Stimulated activated CD8-positive, alpha-beta memory T cell treated with anti-CD3 and anti-CD28 coated beads, Interleukin-4, amount 100 ng/mL, for 24 hours (primary cell): ENCODE results near the gene PAXIP1.

Source experiments
- DNase-seq: peaks from one replicate; pipeline ENCODE4 v3.0.0-alpha.2; 2020; ENCODE audit warnings: low read depth

PAXIP1 gene

GRCh38 chr7:154910977-154911376 lies 91.9 kb downstream of the PAXIP1 start:
- DNase-seq: no peak

- DNase-seq: no peak
Measured at GRCh38 chr7:154910125-154910524, 92.8 kb downstream of the PAXIP1 start.

GRCh38 chr7:154909241-154910105 lies 93.5 kb downstream of the PAXIP1 start:
- no peak for DNase-seq

GRCh38 chr7:154907651-154908620 lies 95.0 kb downstream of the PAXIP1 start:
- DNase-seq: no peak

GRCh38 chr7:154906736-154907355 lies 96.1 kb downstream of the PAXIP1 start:
- DNase-seq: no peak

- DNase-seq: no peak
Measured at GRCh38 chr7:154906201-154906600, 96.7 kb downstream of the PAXIP1 start.

- no peak for DNase-seq
Measured at GRCh38 chr7:154905615-154906014, 97.3 kb downstream of the PAXIP1 start.

GRCh38 chr7:154905146-154905545 lies 97.8 kb downstream of the PAXIP1 start:
- no peak for DNase-seq

- no peak for DNase-seq
Measured at GRCh38 chr7:154903083-154903731, 99.7 kb downstream of the PAXIP1 start.

- DNase-seq: no peak
Measured at GRCh38 chr7:154902600-154903082, 100.3 kb downstream of the PAXIP1 start.

- DNase-seq: no peak
Measured at GRCh38 chr7:154899862-154900261, 103.1 kb downstream of the PAXIP1 start.

GRCh38 chr7:154898973-154899855 lies 103.7 kb downstream of the PAXIP1 start:
- no peak for DNase-seq

- DNase-seq: no peak
Measured at GRCh38 chr7:154896076-154896475, 106.8 kb downstream of the PAXIP1 start.
